Measurements from ENCODE around the gene CCDC85A. TPM values are rescaled to one million over a fixed set of nuclear protein-coding genes. Genes with fewer than 3 reads are reported as not detected.
"Not testable (repeated sequence)": the region's sequence is repeated elsewhere in the genome, so short reads cannot be mapped to it uniquely, and the experiment has no call there.

Gene CCDC85A
- 2.5 and 3.0 TPM in 2 replicates for total RNA-seq
- polyA plus RNA-seq: 3.3 and 4.4 TPM in 2 replicates

- peak; percentile 92 for DNase-seq (ENCODE audit: low spot score)
- H3K9me3 ChIP-seq (ENCODE audit: low read depth): no peaks in the 10 kb centered on the region
- no peaks in the 10 kb centered on the region for H3K36me3 ChIP-seq (replicated peaks; ENCODE audit: insufficient read depth, low read depth)
- peak within 1 kb of the TSS; percentile 98 for H3K4me2 ChIP-seq
- peak within 1 kb of the TSS; percentile 70 for H3K4me3 ChIP-seq
- no peak within 1 kb of the TSS for H3K27ac ChIP-seq
- peak within 1 kb of the TSS; percentile 89 for H2AFZ ChIP-seq
- H4K20me1 ChIP-seq (ENCODE audit: insufficient read depth, poor library complexity, severe bottlenecking): no peaks in the 10 kb centered on the region
- no peaks in the 10 kb centered on the region for H3K9me2 ChIP-seq (replicated peaks; ENCODE audit: insufficient read depth)
- H3K4me1 ChIP-seq (ENCODE audit: insufficient read depth): no peaks in the 10 kb centered on the region
- no peaks in the 10 kb centered on the region for H3K79me2 ChIP-seq
- peaks cover 36% of the 10 kb centered on the region for H3K27me3 ChIP-seq
- TF ChIP-seq EZH2 (IDR thresholded peaks at IDR 0.05; ENCODE audit: borderline replicate concordance): peak; percentile 13
- TF ChIP-seq CTCF (IDR thresholded peaks at IDR 0.05; ENCODE audit: poor library complexity): peak; percentile 94
- TF ChIP-seq EZH2phosphoT487 (IDR thresholded peaks at IDR 0.05; ENCODE audit: low read depth, severe bottlenecking, unreplicated experiment): no peak
- WGBS (ENCODE audit: low lambda C conversion rate, missing lambda C conversion rate): 1% methylated on average over 50 of the region's 86 CpGs
Observed at GRCh38 chr2:56183643-56184499, at the start of gene CCDC85A. Gene CCDC85A, plus strand, starts transcription at chr2:56183990. Its CDS starts 635 bp downstream, at chr2:56184625.

GRCh38 chr2:56134861-56135260 lies 48.9 kb upstream of the CCDC85A start:
- Histone ChIP-seq H3K79me2 (no peaks in the 10 kb centered on the region), H3K9me3 (ENCODE audit: low read depth) (no peaks in the 10 kb centered on the region), H3K27me3 (no peaks in the 10 kb centered on the region), H3K9me2 (replicated peaks; ENCODE audit: insufficient read depth) (no peaks in the 10 kb centered on the region), H2AFZ (no peak overlapping the region), H3K36me3 (replicated peaks; ENCODE audit: insufficient read depth, low read depth) (no peaks in the 10 kb centered on the region), H3K4me2 (no peak overlapping the region), H3K4me1 (ENCODE audit: insufficient read depth) (no peaks in the 10 kb centered on the region), H4K20me1 (ENCODE audit: insufficient read depth, poor library complexity, severe bottlenecking) (no peaks in the 10 kb centered on the region), H3K4me3 (no peak overlapping the region), H3K27ac (no peak overlapping the region)
- DNase-seq (ENCODE audit: low spot score): no peak
- TF ChIP-seq EZH2 (IDR thresholded peaks at IDR 0.05; ENCODE audit: borderline replicate concordance) (no peak), CTCF (IDR thresholded peaks at IDR 0.05; ENCODE audit: poor library complexity) (no peak), EZH2phosphoT487 (IDR thresholded peaks at IDR 0.05; ENCODE audit: low read depth, severe bottlenecking, unreplicated experiment) (no peak)
- WGBS (ENCODE audit: low lambda C conversion rate, missing lambda C conversion rate): 75% methylated on average over 4 of the region's 4 CpGs

- WGBS (ENCODE audit: low lambda C conversion rate, missing lambda C conversion rate): 90% methylated on average over 15 of the region's 15 CpGs
- H3K4me1 ChIP-seq (ENCODE audit: insufficient read depth); H3K4me2 ChIP-seq; H3K27ac ChIP-seq; H3K36me3 ChIP-seq (replicated peaks; ENCODE audit: insufficient read depth, low read depth); H3K9me3 ChIP-seq (ENCODE audit: low read depth); H3K27me3 ChIP-seq; H2AFZ ChIP-seq; DNase-seq (ENCODE audit: low spot score); H3K9me2 ChIP-seq (replicated peaks; ENCODE audit: insufficient read depth); H3K79me2 ChIP-seq; H4K20me1 ChIP-seq (ENCODE audit: insufficient read depth, poor library complexity, severe bottlenecking); H3K4me3 ChIP-seq: not testable (repeated sequence)
Observed at GRCh38 chr2:56142497-56143061, 41.2 kb upstream of the CCDC85A start.

GRCh38 chr2:56147907-56148306 lies 35.9 kb upstream of the CCDC85A start:
- H3K4me3 ChIP-seq: no peak overlapping the region
- no peaks in the 10 kb centered on the region for H3K36me3 ChIP-seq (replicated peaks; ENCODE audit: insufficient read depth, low read depth)
- H3K9me2 ChIP-seq (replicated peaks; ENCODE audit: insufficient read depth): no peaks in the 10 kb centered on the region
- TF ChIP-seq CTCF (IDR thresholded peaks at IDR 0.05; ENCODE audit: poor library complexity): no peak
- no peak for TF ChIP-seq EZH2phosphoT487 (IDR thresholded peaks at IDR 0.05; ENCODE audit: low read depth, severe bottlenecking, unreplicated experiment)
- TF ChIP-seq EZH2 (IDR thresholded peaks at IDR 0.05; ENCODE audit: borderline replicate concordance): no peak
- no peak overlapping the region for H3K4me2 ChIP-seq
- H3K27me3 ChIP-seq: no peaks in the 10 kb centered on the region
- H3K4me1 ChIP-seq (ENCODE audit: insufficient read depth): no peaks in the 10 kb centered on the region
- H3K79me2 ChIP-seq: no peaks in the 10 kb centered on the region
- H3K27ac ChIP-seq: no peak overlapping the region
- no peak overlapping the region for H2AFZ ChIP-seq
- DNase-seq (ENCODE audit: low spot score): no peak
- H3K9me3 ChIP-seq (ENCODE audit: low read depth): no peaks in the 10 kb centered on the region
- WGBS (ENCODE audit: low lambda C conversion rate, missing lambda C conversion rate): 100% methylated on average over 2 of the region's 2 CpGs
- no peaks in the 10 kb centered on the region for H4K20me1 ChIP-seq (ENCODE audit: insufficient read depth, poor library complexity, severe bottlenecking)
